Ovary (tissue), 9 donors: ENCODE measurements around the gene ERG28. TPM values are rescaled to one million over a fixed set of nuclear protein-coding genes. Genes with fewer than 3 reads are reported as not detected.

Experiments
- DNase-seq, 5 donors: peaks; one replicate each; pipeline ENCODE4 v3.0.0-alpha.2; 2019 to 2020
- H3K27ac ChIP-seq, 2 donors: fragments of 200-600 bp; one replicate each; pipeline versions ENCODE4 v1.5.1 to v1.8.0; 2019 to 2022
- H3K27me3 ChIP-seq: fragments of 200-600 bp; one replicate; pipeline ENCODE4 v1.8.0; 2022
- H3K36me3 ChIP-seq: fragments of 200-600 bp; sonication (generic); one replicate; pipeline ENCODE4 v1.5.1; 2019
- H3K4me1 ChIP-seq: one replicate; pipeline ENCODE4 v1.8.1; 2013; ENCODE audit warnings: mild to moderate bottlenecking, moderate library complexity; ENCODE audit not compliant: insufficient read depth
- H3K4me3 ChIP-seq: fragments of 200-600 bp; sonication (generic); one replicate; pipeline ENCODE4 v1.5.1; 2017
- H3K9me3 ChIP-seq, 2 donors: fragments of 200-600 bp in 1 of 2; sonication (generic) in 1 of 2; one replicate each; pipeline versions ENCODE4 v1.5.1 to v1.8.1; 2013 to 2019; ENCODE audit warnings: mild to moderate bottlenecking in 1 of 2, moderate library complexity in 1 of 2
- CTCF ChIP-seq, 3 donors: fragments of 450-650 bp in 2 of 3; fragments of 200-600 bp in 1 of 3; IDR thresholded peaks; one replicate each; pipeline versions ENCODE4 v1.5.1 to v1.8.0; 2016 to 2022; ENCODE audit warnings: antibody characterized with exemption in 3 of 3, mild to moderate bottlenecking in 1 of 3
- EP300 ChIP-seq: sonication (generic); formaldehyde crosslinking; IDR thresholded peaks from one replicate; pipeline ENCODE4 v1.6.1; 2017; ENCODE audit warnings: antibody characterized with exemption
- POLR2A ChIP-seq: fragments of 450-650 bp; IDR thresholded peaks from one replicate; pipeline ENCODE4 v1.6.1; 2017; ENCODE audit warnings: antibody characterized with exemption, mild to moderate bottlenecking, moderate library complexity
- WGBS, 3 donors: extraction: QIAGEN DNeasy Blood & Tissue Kit in 1 of 3; methylation state at CpG; one replicate each; pipeline versions ENCODE4 v1.1.5 to v1.1.7; 2013 to 2017; 5-methylcytosine and 5-hydroxymethylcytosine counted together
- intact Hi-C, 4 donors: fragments of 100-400 bp; cut with DNase I; formaldehyde crosslinking; loops; one replicate each; pipeline versions ENCODE4 v1.11.0 to v1.15.1; 2022 to 2023
- polyA plus RNA-seq, 2 donors: library from polyadenylated mRNA; stranded (reverse); fragments of 200-250 nt in 1 of 2; fragments of 350-450 nt in 1 of 2; fragmentation: Illumina TruSeq in 1 of 2; extraction: RNeasy Lipid Tissue Mini Kit (QIAGEN cat#74804) in 1 of 2; gene quantifications; one replicate each; pipeline ENCODE4 v1.2.3, GENCODE V29; 2013 to 2014
- total RNA-seq, 7 donors: library from RNA; depleted of rRNA in 2 of 7; stranded (reverse); fragments of >200 nt in 2 of 7; fragmentation: NEBNext Ultra II Directional in 3 of 7; extraction: Animal tissue kit (Norgen Biotek cat#: 25700) in 3 of 7; gene quantifications; one replicate each; pipeline versions ENCODE4 v1.1.0 to v1.2.4, GENCODE V29; 2016 to 2023
- donor health status: DM: no; HTN: no; CAD: no; lungs with moderate emphysema.
- donor health status: DM: no; HTN: no; CAD: no.
- donor health status: Bipolar disorder and iron deficiency.
- donor health status: DM: yes; HTN: yes; CAD: no.
- donor health status: DM: no; HTN: no; CAD: no.
- donor health status: DM: yes; HTN: yes; CAD: no.

ERG28 gene
- total and polyA plus RNA-seq, 9 donors = 11.4 to 55.1 (median 17.0) TPM

GRCh38 chr14:75702616-75703261, 42.1 kb upstream of the ERG28 start:
- no peaks in the 10 kb centered on the region for H3K36me3 ChIP-seq
- no peaks in the 10 kb centered on the region for H3K9me3 ChIP-seq
- no peak for TF ChIP-seq CTCF (IDR thresholded peaks at IDR 0.05)
- 33 to 62% (median 55%) methylated on average over 3 of the region's 3 CpGs for WGBS, 3 donors
- no peak overlapping the region for H3K4me3 ChIP-seq
- no peak overlapping the region for H3K27ac ChIP-seq
- peaks cover 2% of the 10 kb centered on the region for H3K4me1 ChIP-seq
- H3K27me3 ChIP-seq = no peaks in the 10 kb centered on the region
- no peak for DNase-seq
- intact Hi-C loops = no loop called here

- Histone ChIP-seq H3K9me3 (no peaks in the 10 kb centered on the region), H3K36me3 (no peaks in the 10 kb centered on the region), H3K4me1 (peaks cover 2% of the 10 kb centered on the region), H3K4me3 (no peak overlapping the region), H3K27ac (no peak overlapping the region), H3K27me3 (no peaks in the 10 kb centered on the region)
- WGBS, 3 donors = 5 to 18% (median 15%) methylated on average over 2 of the region's 2 CpGs
- TF ChIP-seq EP300 = no peak
- TF ChIP-seq CTCF (IDR thresholded peaks at IDR 0.05) = no peak
- no peak for TF ChIP-seq POLR2A
- no peak for DNase-seq
- intact Hi-C loops = no loop called here
Observed at GRCh38 chr14:75702122-75702521, 41.4 kb upstream of the ERG28 start.

GRCh38 chr14:75700295-75700694, 39.6 kb upstream of the ERG28 start:
- Histone ChIP-seq H3K36me3 (no peaks in the 10 kb centered on the region), H3K9me3 (no peaks in the 10 kb centered on the region), H3K27ac (no peak overlapping the region), H3K4me1 (peaks cover 2% of the 10 kb centered on the region), H3K27me3 (no peaks in the 10 kb centered on the region), H3K4me3 (no peak overlapping the region)
- TF ChIP-seq POLR2A (no peak), EP300 (no peak)
- intact Hi-C loops = no loop called here
- 92 to 96% (median 92%) methylated on average over 6 of the region's 6 CpGs for WGBS, 3 donors
- DNase-seq = no peak

- Histone ChIP-seq H3K27ac (no peak overlapping the region), H3K36me3 (no peaks in the 10 kb centered on the region), H3K9me3 (no peaks in the 10 kb centered on the region), H3K4me1 (peaks cover 2% of the 10 kb centered on the region), H3K27me3 (no peaks in the 10 kb centered on the region), H3K4me3 (no peak overlapping the region)
- DNase-seq = no peak
- intact Hi-C loops = no loop called here
- TF ChIP-seq CTCF (IDR thresholded peaks at IDR 0.05) (no peak), EP300 (no peak)
- WGBS, 3 donors = 93 to 99% (median 98%) methylated on average over 3 of the region's 3 CpGs
Observed at GRCh38 chr14:75699331-75699730, 38.7 kb upstream of the ERG28 start.

GRCh38 chr14:75697918-75698317, 37.2 kb upstream of the ERG28 start:
- no peak for DNase-seq
- intact Hi-C loops = no loop called here
- Histone ChIP-seq H3K27ac (no peak overlapping the region), H3K9me3 (no peaks in the 10 kb centered on the region), H3K4me1 (peaks cover 1% of the 10 kb centered on the region), H3K36me3 (no peaks in the 10 kb centered on the region), H3K27me3 (no peaks in the 10 kb centered on the region), H3K4me3 (no peak overlapping the region)
- TF ChIP-seq EP300 (no peak), POLR2A (no peak), CTCF (IDR thresholded peaks at IDR 0.05) (no peak)
- WGBS, 3 donors = 91 to 96% (median 92%) methylated on average over 2 of the region's 2 CpGs
